SK-N-SH (cell line): Measurements from ENCODE around the gene TCF23.

Experiments used
- CHD2 ChIP-seq: fragments of 150-350 bp; IDR thresholded peaks from 2 replicates; pipeline ENCODE4 v1.6.1; 2018; ENCODE audit warnings: low read length; ENCODE audit not compliant: partially characterized antibody
- EP300 ChIP-seq, 2 experiments: IDR thresholded peaks; 2 replicates each; pipeline versions ENCODE4 v1.4.0 to v1.6.1; 2012; ENCODE audit warnings: borderline replicate concordance in 1 of 2, low read depth in 1 of 2, low read length in 1 of 2
- FOXM1 ChIP-seq: IDR thresholded peaks from 2 replicates; pipeline ENCODE4 v1.4.0; 2012; ENCODE audit warnings: low read depth, mild to moderate bottlenecking
- JUND ChIP-seq: IDR thresholded peaks from 2 replicates; pipeline ENCODE4 v1.4.0; 2012
- NFIC ChIP-seq: IDR thresholded peaks from 2 replicates; pipeline ENCODE4 v1.4.0; 2012; ENCODE audit warnings: borderline replicate concordance
- TF ChIP-seq, protein P1 (sequence below): fragments of 150-350 bp; IDR thresholded peaks from 2 replicates; pipeline ENCODE4 v1.6.1; 2017; ENCODE audit warnings: antibody characterized with exemption, low read length, low read depth, borderline replicate concordance
- TF ChIP-seq, protein P2 (sequence below): fragments of 200-600 bp; sonication (generic); IDR thresholded peaks from 2 replicates; pipeline ENCODE4 v1.6.1; 2017; ENCODE audit warnings: antibody characterized with exemption, mild to moderate bottlenecking, moderate library complexity

DNA sequence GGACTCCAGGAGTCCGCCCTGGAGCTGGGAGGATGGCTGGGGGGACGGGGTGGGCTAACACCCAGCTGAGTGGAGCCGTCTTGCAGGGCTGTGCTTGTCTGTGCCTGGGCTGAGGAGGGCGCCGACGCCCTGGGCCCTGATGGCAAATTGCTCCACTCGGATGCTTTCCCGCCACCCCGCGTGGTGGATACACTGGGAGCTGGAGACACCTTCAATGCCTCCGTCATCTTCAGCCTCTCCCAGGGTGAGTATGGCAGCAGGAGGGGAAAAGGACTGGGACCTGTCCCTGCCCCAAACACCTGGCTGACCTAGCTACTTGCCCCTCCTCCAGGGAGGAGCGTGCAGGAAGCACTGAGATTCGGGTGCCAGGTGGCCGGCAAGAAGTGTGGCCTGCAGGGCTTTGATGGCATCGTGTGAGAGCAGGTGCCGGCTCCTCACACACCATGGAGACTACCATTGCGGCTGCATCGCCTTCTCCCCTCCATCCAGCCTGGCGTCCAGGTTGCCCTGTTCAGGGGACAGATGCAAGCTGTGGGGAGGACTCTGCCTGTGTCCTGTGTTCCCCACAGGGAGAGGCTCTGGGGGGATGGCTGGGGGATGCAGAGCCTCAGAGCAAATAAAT lies 49.4 kb upstream of the TCF23 start:
- TF ChIP-seq CHD2 = no peak
- TF ChIP-seq, protein P1, sequence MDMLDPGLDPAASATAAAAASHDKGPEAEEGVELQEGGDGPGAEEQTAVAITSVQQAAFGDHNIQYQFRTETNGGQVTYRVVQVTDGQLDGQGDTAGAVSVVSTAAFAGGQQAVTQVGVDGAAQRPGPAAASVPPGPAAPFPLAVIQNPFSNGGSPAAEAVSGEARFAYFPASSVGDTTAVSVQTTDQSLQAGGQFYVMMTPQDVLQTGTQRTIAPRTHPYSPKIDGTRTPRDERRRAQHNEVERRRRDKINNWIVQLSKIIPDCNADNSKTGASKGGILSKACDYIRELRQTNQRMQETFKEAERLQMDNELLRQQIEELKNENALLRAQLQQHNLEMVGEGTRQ = no peak
- no peak for TF ChIP-seq EP300 (IDR thresholded peaks at IDR 0.05; ENCODE audit: borderline replicate concordance in 1 of 2, low read depth in 1 of 2, low read length in 1 of 2)
- TF ChIP-seq, protein P2, sequence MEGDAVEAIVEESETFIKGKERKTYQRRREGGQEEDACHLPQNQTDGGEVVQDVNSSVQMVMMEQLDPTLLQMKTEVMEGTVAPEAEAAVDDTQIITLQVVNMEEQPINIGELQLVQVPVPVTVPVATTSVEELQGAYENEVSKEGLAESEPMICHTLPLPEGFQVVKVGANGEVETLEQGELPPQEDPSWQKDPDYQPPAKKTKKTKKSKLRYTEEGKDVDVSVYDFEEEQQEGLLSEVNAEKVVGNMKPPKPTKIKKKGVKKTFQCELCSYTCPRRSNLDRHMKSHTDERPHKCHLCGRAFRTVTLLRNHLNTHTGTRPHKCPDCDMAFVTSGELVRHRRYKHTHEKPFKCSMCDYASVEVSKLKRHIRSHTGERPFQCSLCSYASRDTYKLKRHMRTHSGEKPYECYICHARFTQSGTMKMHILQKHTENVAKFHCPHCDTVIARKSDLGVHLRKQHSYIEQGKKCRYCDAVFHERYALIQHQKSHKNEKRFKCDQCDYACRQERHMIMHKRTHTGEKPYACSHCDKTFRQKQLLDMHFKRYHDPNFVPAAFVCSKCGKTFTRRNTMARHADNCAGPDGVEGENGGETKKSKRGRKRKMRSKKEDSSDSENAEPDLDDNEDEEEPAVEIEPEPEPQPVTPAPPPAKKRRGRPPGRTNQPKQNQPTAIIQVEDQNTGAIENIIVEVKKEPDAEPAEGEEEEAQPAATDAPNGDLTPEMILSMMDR = no peak
- no peak for TF ChIP-seq FOXM1
- TF ChIP-seq NFIC = no peak
- TF ChIP-seq JUND = no peak
